Bronchial epithelial cell (primary cell): ENCODE results near the gene CT45A5. TPM values are rescaled to one million over a fixed set of nuclear protein-coding genes. Genes with fewer than 3 reads are reported as not detected.
"Not testable (repeated sequence)": the region's sequence is repeated elsewhere in the genome, so short reads cannot be mapped to it uniquely, and the experiment has no call there.

Experiments used
- DNase-seq: peaks from one replicate; pipeline ENCODE4 v3.0.0-alpha.2; 2010; ENCODE audit warnings: low read depth
- FAIRE-seq: peaks from 2 replicates; lab custom pipeline; 2011; peaks lifted over from hg19 to GRCh38; lab: Jason Lieb, UNC
- H3K27me3 ChIP-seq: 2 replicates; pipeline ENCODE4 v1.5.1; 2011; ENCODE audit warnings: low read length; ENCODE audit not compliant: control insufficient read depth, insufficient read depth
- H3K36me3 ChIP-seq: 2 replicates; pipeline ENCODE4 v1.5.1; 2011; ENCODE audit warnings: low read length; ENCODE audit not compliant: control insufficient read depth, insufficient read depth
- H3K4me3 ChIP-seq: 2 replicates; pipeline ENCODE4 v1.5.1; 2011; ENCODE audit warnings: mild to moderate bottlenecking, low read depth, low read length, control low read depth
- CTCF ChIP-seq: IDR thresholded peaks from 2 replicates; pipeline ENCODE4 v1.5.1; 2011; ENCODE audit warnings: mild to moderate bottlenecking, moderate library complexity, low read length, control low read depth, inconsistent platforms; ENCODE audit not compliant: insufficient read depth, severe bottlenecking
- total RNA-seq: library from RNA; depleted of rRNA; stranded (reverse); fragments of >200 nt; gene quantifications from 2 replicates; pipeline ENCODE4 v1.2.1, GENCODE V29; 2014

CT45A5 gene
- not detected in 2 replicates for total RNA-seq

GRCh38 chrX:135785403-135785802 is at the start of gene CT45A5:
TSS of gene CT45A5 (minus strand) at chrX:135785503. CDS start at chrX:135781729, 3,774 bp downstream.
- not testable (repeated sequence) for H3K27me3 ChIP-seq, H3K4me3 ChIP-seq, FAIRE-seq, DNase-seq, H3K36me3 ChIP-seq

- not testable (repeated sequence) for H3K4me3 ChIP-seq, H3K36me3 ChIP-seq, FAIRE-seq, H3K27me3 ChIP-seq, DNase-seq
These were observed 34.6 kb upstream of the CT45A5 start, which contains the start of gene CT45A2 for GRCh38 chrX:135819912-135820311. TSS of gene CT45A2 (minus strand) at chrX:135820012. CDS start at chrX:135816265, 3,747 bp downstream.

- H3K27me3 ChIP-seq, H3K36me3 ChIP-seq, DNase-seq, H3K4me3 ChIP-seq, FAIRE-seq: not testable (repeated sequence)
These were observed 17.4 kb upstream of the CT45A5 start, which contains the start of gene CT45A6 for GRCh38 chrX:135802687-135803086. TSS of gene CT45A6 (minus strand) at chrX:135802787. CDS start at chrX:135798993, 3,794 bp downstream.

GRCh38 chrX:135768091-135768490 is 17.2 kb downstream of the CT45A5 start, which contains the start of gene CT45A3:
TSS of gene CT45A3 (minus strand) at chrX:135768191. CDS start at chrX:135764444, 3,747 bp downstream.
- not testable (repeated sequence) for H3K36me3 ChIP-seq, H3K4me3 ChIP-seq, DNase-seq, H3K27me3 ChIP-seq, FAIRE-seq

- H3K4me3 ChIP-seq, FAIRE-seq, DNase-seq, H3K36me3 ChIP-seq, H3K27me3 ChIP-seq: not testable (repeated sequence)
These were observed 40.6 kb downstream of the CT45A5 start for GRCh38 chrX:135744739-135745138.

GRCh38 chrX:135741192-135741715 is 44.0 kb downstream of the CT45A5 start:
- no peak for FAIRE-seq

GRCh38 chrX:135740681-135741149 is 44.6 kb downstream of the CT45A5 start:
- Histone ChIP-seq H3K4me3 (no peak overlapping the region), H3K27me3 (no peaks in the 10 kb centered on the region), H3K36me3 (no peaks in the 10 kb centered on the region)
- DNase-seq (no peak), FAIRE-seq (no peak)
- TF ChIP-seq CTCF, result peak; percentile 30

More at GRCh38 chrX:135741192-135741715, 44.0 kb downstream of the CT45A5 start:
- no peak overlapping the region for H3K4me3 ChIP-seq
- no peak for TF ChIP-seq CTCF
- no peak for DNase-seq
- H3K27me3 ChIP-seq, result no peaks in the 10 kb centered on the region
- H3K36me3 ChIP-seq, result no peaks in the 10 kb centered on the region

- no peak for DNase-seq
- H3K36me3 ChIP-seq, result no peaks in the 10 kb centered on the region
- H3K27me3 ChIP-seq, result no peaks in the 10 kb centered on the region
- FAIRE-seq, result no peak
- no peak for TF ChIP-seq CTCF
- no peak overlapping the region for H3K4me3 ChIP-seq
These were observed 47.8 kb downstream of the CT45A5 start for GRCh38 chrX:135737366-135738071.

GRCh38 chrX:135734666-135735065 is 50.6 kb downstream of the CT45A5 start:
- H3K4me3 ChIP-seq, FAIRE-seq, DNase-seq, H3K36me3 ChIP-seq, H3K27me3 ChIP-seq: not testable (repeated sequence)
